ENCODE measurements around the gene OR5B12. TPM values are rescaled to one million over a fixed set of nuclear protein-coding genes. Genes with fewer than 3 reads are reported as not detected.

Gene OR5B12
- total and polyA plus RNA-seq, 10 of the 15 experiments (the other 5 are each of a cell fraction or from before 2014, with no cell fraction given), result 0.29 TPM; not detected in 9

DNA sequence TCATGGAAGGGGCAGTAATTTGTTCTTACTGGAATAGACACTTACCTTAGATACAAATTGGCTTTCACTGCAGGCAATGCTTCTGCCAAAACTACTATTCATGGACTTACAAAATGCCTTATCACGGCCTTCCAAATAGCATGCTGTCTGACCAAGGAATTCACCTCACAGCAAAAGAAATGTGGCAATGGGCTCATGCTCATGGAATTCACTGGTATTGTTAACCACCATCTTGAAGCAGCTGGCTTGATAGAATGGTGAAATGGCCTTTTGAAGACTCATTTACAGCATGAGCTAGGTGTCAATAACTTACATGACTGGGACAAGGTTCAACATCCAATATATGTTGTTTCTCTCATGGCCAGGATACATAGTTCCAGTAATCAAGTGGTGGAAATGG lies 43.9 kb upstream of the OR5B12 start:
- ChIA-PET SMC1A (ENCODE audit: uncharacterized antibody, unreplicated experiment) (no interaction called here), POLR2A (no interaction called here), RAD21 (ENCODE audit: unreplicated experiment) (no interaction called here), CTCF (no interaction called here)
- H3K36me3 ChIP-seq (ENCODE audit: control insufficient read depth in 2 of 2, insufficient read depth in 2 of 2, low read length in 1 of 2), result no peaks in the 10 kb centered on the region
- TF ChIP-seq ETV6 (conservative IDR thresholded peaks at IDR 0.05 in 1 of 2, IDR thresholded peaks at IDR 0.05 in 1 of 2; ENCODE audit: borderline replicate concordance in 1 of 2, low read depth in 1 of 2) (no peak), DPF2 (IDR thresholded peaks at IDR 0.05) (no peak), TCF3 (IDR thresholded peaks at IDR 0.05; ENCODE audit: borderline replicate concordance, insufficient read depth, low read depth, low read length) (no peak), CHD1 (IDR thresholded peaks at IDR 0.05; ENCODE audit: low read depth, low read length) (no peak), MTA2 (IDR thresholded peaks at IDR 0.05; ENCODE audit: low read depth) (no peak), BCL11A (IDR thresholded peaks at IDR 0.05; ENCODE audit: low read depth, low read length) (no peak), STAT1 (conservative IDR thresholded peaks at IDR 0.05) (no peak), RUNX3 (IDR thresholded peaks at IDR 0.05; ENCODE audit: low read length) (no peak), LARP7 (IDR thresholded peaks at IDR 0.05) (no peak), RCOR1 (conservative IDR thresholded peaks at IDR 0.05; ENCODE audit: low read depth, low read length) (no peak), BACH1 (IDR thresholded peaks at IDR 0.05; ENCODE audit: borderline replicate concordance) (no peak), ZNF622 (IDR thresholded peaks at IDR 0.05) (no peak), SIN3A (IDR thresholded peaks at IDR 0.05; ENCODE audit: low read depth, low read length) (no peak), POLR2AphosphoS2 (IDR thresholded peaks at IDR 0.05; ENCODE audit: low read depth, low read length) (no peak)
- TF ChIP-seq, protein P1, sequence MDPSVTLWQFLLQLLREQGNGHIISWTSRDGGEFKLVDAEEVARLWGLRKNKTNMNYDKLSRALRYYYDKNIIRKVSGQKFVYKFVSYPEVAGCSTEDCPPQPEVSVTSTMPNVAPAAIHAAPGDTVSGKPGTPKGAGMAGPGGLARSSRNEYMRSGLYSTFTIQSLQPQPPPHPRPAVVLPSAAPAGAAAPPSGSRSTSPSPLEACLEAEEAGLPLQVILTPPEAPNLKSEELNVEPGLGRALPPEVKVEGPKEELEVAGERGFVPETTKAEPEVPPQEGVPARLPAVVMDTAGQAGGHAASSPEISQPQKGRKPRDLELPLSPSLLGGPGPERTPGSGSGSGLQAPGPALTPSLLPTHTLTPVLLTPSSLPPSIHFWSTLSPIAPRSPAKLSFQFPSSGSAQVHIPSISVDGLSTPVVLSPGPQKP (IDR thresholded peaks at IDR 0.05; ENCODE audit: low read depth, low read length), result no peak
- TF ChIP-seq, protein P2, sequence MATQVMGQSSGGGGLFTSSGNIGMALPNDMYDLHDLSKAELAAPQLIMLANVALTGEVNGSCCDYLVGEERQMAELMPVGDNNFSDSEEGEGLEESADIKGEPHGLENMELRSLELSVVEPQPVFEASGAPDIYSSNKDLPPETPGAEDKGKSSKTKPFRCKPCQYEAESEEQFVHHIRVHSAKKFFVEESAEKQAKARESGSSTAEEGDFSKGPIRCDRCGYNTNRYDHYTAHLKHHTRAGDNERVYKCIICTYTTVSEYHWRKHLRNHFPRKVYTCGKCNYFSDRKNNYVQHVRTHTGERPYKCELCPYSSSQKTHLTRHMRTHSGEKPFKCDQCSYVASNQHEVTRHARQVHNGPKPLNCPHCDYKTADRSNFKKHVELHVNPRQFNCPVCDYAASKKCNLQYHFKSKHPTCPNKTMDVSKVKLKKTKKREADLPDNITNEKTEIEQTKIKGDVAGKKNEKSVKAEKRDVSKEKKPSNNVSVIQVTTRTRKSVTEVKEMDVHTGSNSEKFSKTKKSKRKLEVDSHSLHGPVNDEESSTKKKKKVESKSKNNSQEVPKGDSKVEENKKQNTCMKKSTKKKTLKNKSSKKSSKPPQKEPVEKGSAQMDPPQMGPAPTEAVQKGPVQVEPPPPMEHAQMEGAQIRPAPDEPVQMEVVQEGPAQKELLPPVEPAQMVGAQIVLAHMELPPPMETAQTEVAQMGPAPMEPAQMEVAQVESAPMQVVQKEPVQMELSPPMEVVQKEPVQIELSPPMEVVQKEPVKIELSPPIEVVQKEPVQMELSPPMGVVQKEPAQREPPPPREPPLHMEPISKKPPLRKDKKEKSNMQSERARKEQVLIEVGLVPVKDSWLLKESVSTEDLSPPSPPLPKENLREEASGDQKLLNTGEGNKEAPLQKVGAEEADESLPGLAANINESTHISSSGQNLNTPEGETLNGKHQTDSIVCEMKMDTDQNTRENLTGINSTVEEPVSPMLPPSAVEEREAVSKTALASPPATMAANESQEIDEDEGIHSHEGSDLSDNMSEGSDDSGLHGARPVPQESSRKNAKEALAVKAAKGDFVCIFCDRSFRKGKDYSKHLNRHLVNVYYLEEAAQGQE (IDR thresholded peaks at IDR 0.05; ENCODE audit: low read depth, low read length), result no peak
- H3K9me3 ChIP-seq (replicated peaks; ENCODE audit: control insufficient read depth, insufficient read depth, low read length), result no peaks in the 10 kb centered on the region
- intact Hi-C loops (cut with micrococcal nuclease; ENCODE audit: unreplicated experiment), result no loop called here
- H3K9ac ChIP-seq (ENCODE audit: control insufficient read depth, insufficient read depth, low read length), result no peak overlapping the region
- ATAC-seq (no peak), DNase-seq (ENCODE audit: low read depth, low spot score) (no peak), FAIRE-seq (no peak)
- no peak overlapping the region for H2AFZ ChIP-seq (ENCODE audit: control insufficient read depth, low read depth, low read length)
- H4K20me1 ChIP-seq (ENCODE audit: control insufficient read depth, insufficient read depth), result no peaks in the 10 kb centered on the region
- no peak overlapping the region for H3K4me2 ChIP-seq (ENCODE audit: control insufficient read depth, insufficient read depth)
- no TSS peak for BruUV-seq (replicated peaks)
- WGBS (ENCODE audit: insufficient coverage, insufficient replicate concordance, low lambda C conversion rate, missing lambda C conversion rate), result 61% methylated on average over 1 of the region's 1 CpG
- no peaks in the 10 kb centered on the region for H3K79me2 ChIP-seq (ENCODE audit: control insufficient read depth, insufficient read depth, low read length)
- in situ Hi-C loops (cut with MboI), result no loop called here
- H3K27me3 ChIP-seq (replicated peaks in 1 of 2; ENCODE audit: control insufficient read depth in 2 of 2, insufficient read depth in 2 of 2, low read length in 1 of 2), result no peaks in the 10 kb centered on the region; a peak in 1 of 4 replicates
- H3K4me3 ChIP-seq, result no peak overlapping the region
- no peak overlapping the region for H3K27ac ChIP-seq (ENCODE audit: control insufficient read depth, insufficient read depth)
- no peaks in the 10 kb centered on the region for H3K4me1 ChIP-seq (ENCODE audit: control insufficient read depth, insufficient read depth, low read length)

All from GM12878 (cell line).